Cerebellar cortex (tissue), 1 donor: Measurements from ENCODE around the gene PLEKHG4.

Source experiments
- DNase-seq: peaks from one replicate; pipeline ENCODE4 v3.0.0-alpha.2; 2015; ENCODE audit warnings: low spot score

Gene PLEKHG4

GRCh38 chr16:67291461-67291860 is 12.1 kb downstream of the PLEKHG4 start:
- no peak for DNase-seq

DNA sequence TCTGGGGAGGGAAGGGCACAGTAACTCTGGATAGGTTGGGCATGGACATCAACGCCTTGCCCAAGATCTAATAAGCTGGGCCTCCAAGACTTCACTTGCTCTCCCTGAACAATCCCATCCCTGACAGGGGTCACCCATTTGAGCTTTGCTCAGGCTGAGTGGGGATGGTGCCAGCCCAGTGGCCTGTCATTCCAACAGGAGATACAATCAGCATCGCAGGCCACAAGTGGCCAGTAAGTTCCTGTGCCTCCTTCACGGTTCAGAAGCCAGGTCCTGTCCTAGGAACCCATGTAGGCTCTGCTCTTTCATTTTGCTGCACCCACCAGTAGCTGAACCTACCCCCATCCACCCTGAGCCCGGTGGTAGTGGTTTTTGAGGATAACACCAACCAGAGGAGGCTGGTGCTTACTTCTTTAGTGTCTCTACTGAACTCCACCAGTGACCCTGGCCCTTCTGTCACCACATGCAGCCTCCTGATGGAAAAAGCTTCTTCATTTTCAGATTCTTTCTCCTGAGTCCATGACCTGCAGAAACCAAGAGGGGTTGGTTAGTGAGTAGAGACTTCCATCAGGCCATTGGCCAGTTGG is 14.9 kb downstream of the PLEKHG4 start:
- no peak for DNase-seq

DNA sequence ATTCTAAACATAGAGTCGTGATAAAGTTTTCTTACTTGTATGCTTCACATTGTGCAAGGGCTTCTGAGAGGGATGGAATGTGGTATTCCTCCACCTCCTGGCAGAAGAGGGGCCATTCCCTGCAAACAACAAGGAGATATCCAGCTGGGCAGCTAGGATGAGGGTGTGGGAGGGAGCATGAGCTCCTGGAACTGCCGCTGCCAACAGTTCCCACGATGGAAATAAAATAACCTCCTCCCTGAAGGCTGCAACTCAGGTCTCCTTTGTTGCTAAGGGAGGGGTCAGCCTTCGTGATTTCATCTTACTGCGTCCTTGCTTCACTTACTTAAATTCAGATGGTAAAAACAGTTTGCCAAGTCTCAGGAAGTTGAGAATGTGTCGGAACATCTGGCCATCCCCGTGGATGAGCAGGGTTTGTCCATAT is 15.6 kb downstream of the PLEKHG4 start:
- no peak for DNase-seq

DNA sequence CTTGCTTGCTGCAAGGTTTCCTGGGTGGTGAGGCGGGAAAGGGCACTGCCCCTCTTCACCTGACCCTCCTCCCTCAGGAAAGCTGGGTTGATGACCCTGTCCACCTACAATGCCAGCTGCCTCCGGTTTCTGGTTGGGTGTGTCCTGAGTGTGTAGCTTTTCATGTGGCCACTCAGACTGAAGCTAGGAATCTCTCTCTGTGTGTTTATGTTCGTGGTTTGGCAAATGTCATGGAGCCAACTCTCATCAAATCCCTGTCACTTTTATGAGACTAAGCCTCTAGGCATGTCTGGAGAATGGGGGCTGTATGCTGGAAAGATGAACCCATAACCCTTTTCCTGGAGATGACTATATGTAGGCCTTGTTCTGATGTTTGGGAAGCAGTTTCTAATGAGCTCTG is 17.1 kb downstream of the PLEKHG4 start:
- no peak for DNase-seq

GRCh38 chr16:67298277-67298676 is 18.9 kb downstream of the PLEKHG4 start:
- no peak for DNase-seq

DNA sequence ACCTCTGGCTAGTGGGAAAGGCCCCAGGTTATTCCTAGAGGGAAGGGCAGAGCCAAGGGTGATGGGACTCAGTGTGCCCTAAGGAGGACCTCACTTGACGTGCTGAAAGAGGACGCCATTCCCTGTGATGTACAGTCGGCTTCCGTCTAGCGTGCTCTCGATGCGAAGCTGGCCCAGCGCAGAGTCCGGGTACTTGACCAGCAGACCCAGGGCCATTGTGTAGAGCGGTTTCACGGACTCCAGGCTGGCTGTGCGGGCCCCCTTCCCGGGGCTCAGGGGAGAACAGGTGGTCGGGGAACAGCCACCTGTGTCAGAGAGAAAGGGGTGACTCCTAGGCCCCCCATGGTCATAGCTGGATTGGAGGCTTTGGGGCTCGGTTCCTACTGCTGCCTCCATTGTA is 19.9 kb downstream of the PLEKHG4 start:
- no peak for DNase-seq

DNA sequence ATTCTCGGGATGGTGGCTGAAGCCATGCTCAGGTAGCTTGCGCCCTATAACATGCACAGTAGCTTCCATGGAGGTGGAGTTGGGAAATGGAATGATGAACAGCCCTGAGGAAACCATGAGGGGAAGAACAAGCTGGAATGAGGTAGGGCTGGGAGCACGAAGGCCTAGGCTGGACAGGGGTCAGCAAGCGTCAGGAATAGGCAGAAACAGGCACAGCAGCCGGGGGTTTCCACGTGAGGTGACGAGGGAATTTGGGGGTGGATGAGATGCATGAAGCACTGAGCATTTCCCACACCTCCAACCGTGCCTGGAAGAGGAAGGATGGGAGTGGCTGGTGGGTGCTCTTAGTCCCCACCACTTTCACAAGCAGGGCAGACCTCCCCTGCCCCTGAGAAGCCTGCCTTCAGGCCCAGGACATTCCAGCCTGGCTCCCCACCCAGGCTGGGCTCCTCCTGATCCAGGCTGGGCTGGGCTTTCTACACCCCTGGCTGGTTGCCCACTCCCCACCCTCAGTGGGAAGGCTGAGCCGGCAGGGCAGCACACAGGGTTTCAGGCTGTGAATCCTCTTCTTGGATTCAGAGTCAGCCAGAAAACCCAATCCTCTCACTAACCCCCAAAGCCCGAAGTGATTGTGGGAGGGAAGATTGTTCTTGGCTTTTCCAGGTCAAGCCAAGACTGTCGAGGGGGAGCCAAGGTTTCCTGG is 21.9 kb downstream of the PLEKHG4 start:
- no peak for DNase-seq

GRCh38 chr16:67302076-67302475 is 22.7 kb downstream of the PLEKHG4 start:
- no peak for DNase-seq

GRCh38 chr16:67302970-67303369 is 23.6 kb downstream of the PLEKHG4 start:
- DNase-seq, result no peak

DNA sequence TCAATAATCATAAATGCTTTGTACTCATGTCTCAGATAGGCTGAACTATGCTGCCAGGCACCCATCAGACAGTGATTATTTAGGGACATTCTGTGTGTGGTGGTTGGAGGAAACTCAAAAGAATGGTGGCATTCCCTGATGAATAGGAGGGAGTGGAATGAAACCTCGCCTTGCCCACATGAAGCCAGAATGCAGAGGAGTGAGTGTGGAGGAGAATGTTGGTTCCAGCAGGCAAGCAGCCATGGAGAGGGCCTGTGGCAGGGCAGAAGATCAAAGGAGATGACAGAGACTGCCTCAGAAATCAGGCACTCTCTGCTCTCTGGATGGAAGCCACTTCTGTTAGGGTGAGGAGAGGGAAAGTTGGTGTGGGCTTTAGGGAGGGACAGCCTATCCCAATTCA is 24.7 kb downstream of the PLEKHG4 start:
- DNase-seq, result no peak

GRCh38 chr16:67305216-67306071 is 26.1 kb downstream of the PLEKHG4 start:
- no peak for DNase-seq

- DNase-seq, result no peak
These were observed 31.2 kb downstream of the PLEKHG4 start for GRCh38 chr16:67310561-67310960.

GRCh38 chr16:67311607-67312488 is 32.5 kb downstream of the PLEKHG4 start:
- DNase-seq, result no peak

GRCh38 chr16:67312719-67313118 is 33.4 kb downstream of the PLEKHG4 start:
- DNase-seq, result no peak

DNA sequence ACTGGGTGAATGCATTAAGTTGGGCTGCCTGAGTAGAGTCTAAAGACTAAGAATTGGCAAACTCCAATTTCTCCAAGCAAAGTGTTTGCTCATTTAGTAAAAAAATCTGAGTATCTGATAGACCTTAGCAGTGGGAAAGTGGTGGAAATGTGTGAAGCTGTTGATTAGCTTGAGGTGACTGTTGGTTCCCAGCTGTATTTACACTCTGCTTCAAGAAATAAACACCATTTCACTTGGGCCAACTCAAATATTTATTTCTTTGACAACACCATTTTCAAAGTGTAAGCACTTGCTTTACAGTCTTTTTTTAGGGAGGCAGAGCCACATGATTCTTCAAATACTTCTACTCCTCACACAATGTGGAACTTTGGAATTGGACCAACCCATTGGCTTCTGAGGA is 38.5 kb downstream of the PLEKHG4 start:
- no peak for DNase-seq

- DNase-seq, result no peak
These were observed 46.8 kb downstream of the PLEKHG4 start for GRCh38 chr16:67326115-67326471.

GRCh38 chr16:67326472-67327309 is 47.4 kb downstream of the PLEKHG4 start, which contains the start of the genes KCTD19 and LRRC36:
Gene KCTD19, minus strand, starts transcription at chr16:67326741. Its CDS starts 34 bp downstream, at chr16:67326707.
Gene LRRC36, plus strand, starts transcription at chr16:67326815. Its CDS starts 48 bp downstream, at chr16:67326863.
- peak; percentile 72 for DNase-seq

DNA sequence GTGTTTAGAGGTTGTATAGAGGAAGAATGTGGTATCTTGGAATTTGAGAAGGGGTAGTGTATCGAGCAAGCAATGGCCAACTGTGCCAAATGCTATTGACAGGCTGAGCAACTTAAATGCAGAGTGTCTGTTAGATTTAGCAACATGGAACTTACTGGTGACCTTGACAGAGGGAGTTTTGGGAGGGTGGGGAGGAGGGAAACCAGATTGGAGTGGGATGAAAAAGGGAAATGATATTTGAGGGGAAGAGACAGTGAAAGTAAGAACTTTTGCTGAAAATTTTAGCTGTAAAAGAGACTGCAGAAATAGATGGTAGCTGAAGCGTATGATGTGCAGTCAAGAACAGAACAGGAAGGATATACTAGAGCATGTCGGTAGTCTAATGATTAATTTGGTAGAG is 48.4 kb downstream of the PLEKHG4 start:
- DNase-seq, result peak; percentile 8

- DNase-seq, result no peak
These were observed 50.6 kb downstream of the PLEKHG4 start for GRCh38 chr16:67329901-67330300.

DNA sequence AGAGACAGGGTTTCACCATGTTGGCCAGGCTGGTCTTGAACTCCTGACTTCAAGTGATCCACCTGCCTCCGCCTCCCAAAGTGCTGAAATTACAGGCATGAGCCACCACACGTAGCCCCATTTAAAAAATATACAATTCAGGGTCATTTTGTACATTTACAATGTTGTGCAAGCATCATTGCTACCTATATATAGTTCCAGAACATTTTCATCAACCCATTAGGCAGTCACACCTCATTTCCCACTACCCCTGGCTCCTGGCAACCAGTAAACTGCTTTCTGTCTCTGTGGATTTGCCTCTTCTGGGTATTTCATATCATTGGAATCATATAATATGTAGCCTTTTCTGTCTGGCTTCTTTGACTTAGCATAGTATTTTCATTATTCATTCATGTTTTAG is 54.0 kb downstream of the PLEKHG4 start:
- no peak for DNase-seq

- no peak for DNase-seq
These were observed 56.8 kb downstream of the PLEKHG4 start for GRCh38 chr16:67336116-67336515.
